GM18867 (cell line): ENCODE measurements around the gene PLEKHO2.

Experiments
- ATAC-seq: cut with Tn5 transposase; IDR thresholded peaks from one replicate; pipeline ENCODE4 v1.9.1; 2021; ENCODE audit warnings: mild to moderate bottlenecking, moderate library complexity; ENCODE audit not compliant: unreplicated experiment

The PLEKHO2 gene

DNA sequence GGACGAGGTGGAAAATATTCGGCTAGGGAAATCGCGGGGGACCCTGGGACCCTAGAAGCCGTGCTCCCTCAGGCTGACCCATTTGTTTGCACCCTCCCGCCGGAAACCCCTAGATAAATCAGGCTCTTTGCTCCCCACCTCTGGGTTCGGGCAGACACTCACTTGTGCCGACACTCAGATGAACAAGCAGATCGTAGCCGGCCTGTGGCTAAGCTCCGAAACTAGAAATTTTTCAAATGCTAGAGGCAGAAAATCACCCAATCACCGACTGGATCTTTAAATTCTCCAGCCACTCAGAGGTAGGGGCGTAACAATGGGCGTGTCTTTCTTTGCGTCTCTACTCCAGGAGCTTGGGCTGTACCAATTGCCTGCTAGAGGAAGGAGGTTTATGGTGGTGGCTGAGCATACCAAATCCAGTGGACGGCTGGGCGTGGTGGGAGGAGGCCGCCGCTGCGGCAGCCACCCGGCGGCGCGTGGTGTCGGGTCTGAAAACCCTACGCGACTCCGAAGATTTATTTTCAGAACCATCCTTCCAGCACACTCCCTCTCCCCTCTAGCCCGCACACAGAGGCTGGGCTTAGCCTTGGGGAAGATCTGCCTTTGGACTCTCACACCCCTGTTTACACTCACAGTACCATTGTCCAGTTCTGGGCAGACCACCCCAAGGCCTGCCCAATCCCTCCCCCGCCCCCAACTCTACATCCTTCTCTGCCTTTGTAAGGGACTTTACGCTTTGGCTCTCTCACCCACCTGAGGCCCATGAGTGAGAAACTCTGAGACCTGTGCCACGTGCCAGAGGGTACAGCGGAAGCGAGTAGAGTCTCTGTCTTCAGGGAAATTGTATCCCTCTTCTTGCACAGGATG is 16.1 kb upstream of the PLEKHO2 start, which contains the start of gene PIF1:
PIF1 (minus strand) TSS at position 217 of the 864 bp plus-strand sequence. CDS start 1,312 bp downstream, outside the sequence.
- ATAC-seq = peak; percentile 73

DNA sequence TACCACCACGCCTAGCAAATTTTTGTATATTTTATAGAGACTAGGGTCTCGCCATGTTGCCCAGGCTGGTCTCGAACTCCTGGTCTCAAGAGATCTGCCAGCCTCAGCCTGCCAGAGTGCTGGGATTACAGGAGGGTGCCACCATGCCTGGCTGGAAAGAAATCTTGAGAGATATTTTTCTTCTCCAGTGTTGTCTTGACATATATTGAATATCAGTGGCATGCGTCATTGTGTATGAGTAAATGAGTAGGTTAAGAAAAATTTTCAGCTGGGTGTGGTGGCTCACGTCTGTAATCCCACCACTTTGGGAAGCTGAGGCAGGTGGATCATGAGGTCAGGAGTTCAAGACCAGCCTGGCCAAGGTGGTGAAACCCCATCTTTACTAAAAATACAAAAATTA is 12.7 kb upstream of the PLEKHO2 start:
- ATAC-seq = no peak

DNA sequence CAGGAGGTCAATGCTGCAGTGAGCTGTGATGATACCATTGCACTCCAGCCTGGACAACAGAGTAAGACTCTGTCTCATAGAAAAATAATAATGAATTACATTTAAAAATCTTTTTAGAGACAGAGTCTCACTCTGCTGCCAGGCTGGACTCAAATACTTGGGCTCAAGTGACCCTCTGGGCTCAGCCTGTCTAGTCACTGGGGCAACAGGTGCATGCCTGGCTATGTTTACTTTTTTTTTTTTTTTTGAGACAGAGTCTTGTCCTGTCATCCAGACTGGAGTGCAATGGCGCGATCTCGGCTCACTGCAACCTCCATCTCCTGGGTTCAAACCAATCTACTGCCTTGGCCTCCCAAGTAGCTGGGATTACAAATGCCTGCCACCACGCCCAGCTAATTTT is 8.0 kb upstream of the PLEKHO2 start:
- ATAC-seq = no peak

DNA sequence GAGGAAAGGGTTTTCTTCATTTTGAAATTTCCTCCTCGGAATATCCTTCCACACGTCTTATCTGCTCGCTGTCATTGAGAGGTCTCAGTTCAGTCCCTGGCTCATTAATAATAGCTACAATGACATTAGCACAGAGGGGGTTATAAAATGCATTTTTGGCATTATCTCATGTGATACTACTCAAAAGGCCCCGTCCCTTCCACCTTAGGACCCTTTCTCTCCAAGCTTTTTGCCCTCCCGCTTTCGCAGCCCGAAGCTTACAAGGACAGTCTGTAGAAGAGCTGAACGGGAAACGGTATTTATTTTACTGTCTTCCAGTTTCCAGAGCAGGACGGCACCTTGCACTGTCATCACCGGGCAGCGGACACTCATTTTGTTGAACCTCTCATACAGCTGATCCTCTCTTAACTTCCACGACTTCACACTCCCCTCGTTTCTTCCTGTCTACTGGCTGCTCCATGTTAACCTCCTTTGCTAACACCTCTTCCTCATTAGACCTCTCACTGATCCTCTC is 5.6 kb upstream of the PLEKHO2 start:
- no peak for ATAC-seq

DNA sequence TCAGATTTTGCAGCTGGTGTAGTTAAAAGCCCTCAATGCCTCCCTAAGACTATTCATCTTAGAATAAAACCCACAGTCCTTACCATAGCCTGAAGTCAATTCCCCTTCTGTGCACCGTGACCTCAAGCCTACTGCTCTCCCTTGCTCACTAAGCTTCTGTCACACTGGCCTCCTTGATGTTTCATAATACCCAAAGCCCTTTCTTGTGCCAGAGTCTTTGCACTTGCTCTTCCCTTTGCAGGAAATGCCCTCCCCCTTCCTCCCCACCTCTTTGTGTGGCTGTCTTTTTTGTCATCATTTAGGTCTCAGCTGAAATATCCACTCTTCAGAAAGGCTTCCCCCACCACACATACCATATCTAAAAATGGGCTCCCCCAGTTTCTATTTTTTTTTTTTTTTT is 4.2 kb upstream of the PLEKHO2 start:
- no peak for ATAC-seq

DNA sequence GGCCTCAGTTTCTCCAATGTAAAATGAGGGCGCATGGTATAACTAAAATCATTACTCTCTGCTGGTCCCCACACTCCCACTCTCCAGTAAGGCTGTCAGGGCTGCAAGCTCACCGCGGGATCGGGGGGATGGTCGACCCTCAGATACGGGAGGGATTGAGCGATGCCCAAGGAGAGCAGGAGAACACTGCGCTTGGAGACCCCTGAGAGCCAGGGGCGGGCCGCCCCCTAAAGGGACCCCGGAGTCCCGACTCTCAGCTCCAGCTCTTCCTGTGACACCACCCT is 713 bp upstream of the PLEKHO2 start:
- ATAC-seq = no peak

DNA sequence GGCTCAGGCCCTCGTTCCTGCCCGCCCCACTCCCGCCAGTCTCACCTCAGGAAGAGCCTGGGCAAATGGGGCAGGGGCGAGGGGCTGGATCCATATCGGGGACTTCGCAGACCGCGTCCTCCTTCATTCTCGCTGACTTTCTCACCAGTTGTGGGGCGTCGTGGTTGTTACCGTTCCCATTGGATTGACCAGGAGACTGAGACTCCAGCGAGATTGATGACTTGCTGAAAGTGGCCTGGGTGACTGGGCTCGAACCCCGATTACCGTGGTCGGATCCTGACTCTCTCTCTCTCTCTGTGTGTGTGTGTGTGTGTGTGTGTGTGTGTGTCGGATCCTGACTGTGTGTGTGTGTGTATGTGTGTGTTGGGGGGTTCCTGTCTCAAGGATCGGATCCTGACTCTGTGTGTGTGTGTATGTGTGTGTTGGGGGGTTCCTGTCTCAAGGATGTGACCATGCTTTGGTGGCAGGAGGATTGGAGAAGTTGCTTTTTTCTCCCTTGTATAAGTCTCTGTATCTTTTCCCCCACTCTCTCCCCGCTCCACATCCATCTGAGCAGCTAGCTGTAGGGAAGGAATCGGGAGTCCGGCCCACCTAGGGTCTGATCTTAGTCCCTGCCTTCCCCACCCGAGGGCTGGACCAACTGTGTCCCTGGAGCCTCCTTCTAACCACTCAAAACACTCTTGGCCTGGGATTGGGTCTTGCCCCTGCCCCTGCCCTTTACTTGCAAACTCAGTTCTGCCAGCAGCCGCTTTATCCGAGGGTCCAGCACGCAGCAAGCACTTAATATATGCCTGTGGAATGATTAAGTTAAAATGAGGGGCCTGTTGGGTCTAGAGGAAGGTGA is 603 bp downstream of the PLEKHO2 start:
- no peak for ATAC-seq

DNA sequence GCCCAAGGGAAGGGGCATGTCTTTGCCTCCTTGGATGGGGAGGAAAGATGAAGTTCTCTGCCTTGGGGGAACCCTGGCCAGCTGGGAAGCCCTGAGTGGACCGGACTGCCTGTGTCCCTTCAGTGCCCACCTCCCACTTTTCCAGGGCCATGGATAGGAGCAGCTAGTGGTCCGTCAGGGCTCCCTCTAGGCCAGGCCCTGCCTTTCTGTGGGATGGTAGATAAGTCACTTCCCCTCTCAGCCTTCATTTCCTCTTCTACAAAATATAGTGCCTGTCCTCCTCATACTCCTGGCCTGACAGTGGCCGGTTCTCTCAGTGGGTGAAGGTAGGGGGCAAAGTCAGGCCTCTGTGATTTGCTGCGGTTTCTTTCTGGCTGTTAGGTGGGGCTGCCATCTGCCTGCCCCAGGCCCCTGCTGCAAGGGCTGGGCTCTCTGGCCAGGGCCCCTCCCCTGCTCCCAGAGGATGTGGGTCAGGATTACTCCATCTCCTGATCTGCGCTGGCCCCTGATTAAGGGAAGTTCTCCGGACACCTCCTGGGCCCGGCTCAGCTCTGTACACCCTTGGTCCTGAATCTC is 1.4 kb downstream of the PLEKHO2 start:
- ATAC-seq = no peak

DNA sequence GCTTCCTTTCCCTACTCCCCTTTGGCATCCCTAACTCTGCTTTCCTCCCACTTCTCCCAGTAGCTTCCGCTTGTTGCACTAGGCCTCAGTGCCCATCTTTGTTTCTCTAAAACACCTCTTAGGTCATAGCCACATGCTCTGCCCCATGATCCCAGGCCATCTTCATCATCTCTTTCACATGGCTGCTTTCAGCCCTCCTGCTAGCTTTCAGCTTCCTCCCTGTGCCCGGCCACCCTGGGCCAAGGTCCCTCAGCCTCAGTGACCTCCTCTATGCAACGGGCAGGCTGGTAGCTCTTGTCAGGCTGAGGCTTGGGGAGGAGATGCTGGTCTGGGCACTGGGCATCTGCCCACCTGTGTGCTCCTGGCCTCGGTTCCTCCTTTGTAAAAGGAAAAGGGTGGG is 2.3 kb downstream of the PLEKHO2 start:
- ATAC-seq = no peak

DNA sequence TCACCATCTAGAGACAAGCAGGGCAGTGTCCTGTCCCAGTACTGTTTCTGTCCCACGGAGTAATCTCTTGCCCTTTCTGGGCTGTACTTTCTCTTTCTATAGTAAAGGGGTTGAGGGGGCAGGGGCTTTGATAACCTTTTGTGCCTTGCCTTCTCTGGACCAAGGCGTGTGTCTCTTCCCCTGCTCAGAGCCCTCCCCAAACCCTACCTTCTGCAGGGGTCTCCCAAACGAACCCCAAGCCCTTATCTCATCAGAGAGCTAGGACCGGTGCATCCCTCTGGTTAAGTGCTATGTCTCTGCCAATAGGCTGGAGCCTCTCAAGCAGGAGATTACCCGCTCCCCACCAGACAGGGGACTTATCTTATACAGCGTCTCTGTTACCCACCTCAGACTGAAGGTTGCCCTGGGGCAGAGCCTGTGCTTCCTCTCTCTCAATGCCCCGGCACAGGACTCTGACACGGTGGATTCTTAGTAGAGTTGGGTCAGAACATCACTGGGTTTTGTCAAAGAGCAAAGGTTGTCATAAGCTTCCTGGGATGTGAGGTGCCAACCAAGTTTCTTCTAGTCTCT is 2.9 kb downstream of the PLEKHO2 start:
- ATAC-seq = no peak

DNA sequence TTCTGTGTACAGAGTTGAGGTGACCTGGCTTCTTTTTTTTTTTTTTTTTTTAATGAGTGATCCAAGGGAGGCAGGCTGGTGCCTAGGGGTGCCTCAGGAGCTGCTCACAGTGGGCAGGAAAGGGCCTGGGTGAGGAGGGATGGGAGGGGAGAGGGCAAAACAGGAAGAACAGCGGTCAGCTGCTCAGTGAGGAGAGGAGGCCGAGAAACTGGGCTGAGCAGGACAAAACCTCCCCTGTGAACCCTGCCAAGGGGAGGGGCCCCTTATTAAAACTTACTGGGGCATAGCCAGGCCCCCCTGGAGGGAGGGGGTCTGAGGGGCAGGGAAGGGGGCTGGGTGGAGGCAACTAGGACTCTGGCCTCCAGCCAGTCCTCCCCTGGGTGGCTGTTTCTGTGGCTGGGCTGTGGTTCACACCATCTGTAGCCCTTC is 3.5 kb downstream of the PLEKHO2 start:
- ATAC-seq = no peak

DNA sequence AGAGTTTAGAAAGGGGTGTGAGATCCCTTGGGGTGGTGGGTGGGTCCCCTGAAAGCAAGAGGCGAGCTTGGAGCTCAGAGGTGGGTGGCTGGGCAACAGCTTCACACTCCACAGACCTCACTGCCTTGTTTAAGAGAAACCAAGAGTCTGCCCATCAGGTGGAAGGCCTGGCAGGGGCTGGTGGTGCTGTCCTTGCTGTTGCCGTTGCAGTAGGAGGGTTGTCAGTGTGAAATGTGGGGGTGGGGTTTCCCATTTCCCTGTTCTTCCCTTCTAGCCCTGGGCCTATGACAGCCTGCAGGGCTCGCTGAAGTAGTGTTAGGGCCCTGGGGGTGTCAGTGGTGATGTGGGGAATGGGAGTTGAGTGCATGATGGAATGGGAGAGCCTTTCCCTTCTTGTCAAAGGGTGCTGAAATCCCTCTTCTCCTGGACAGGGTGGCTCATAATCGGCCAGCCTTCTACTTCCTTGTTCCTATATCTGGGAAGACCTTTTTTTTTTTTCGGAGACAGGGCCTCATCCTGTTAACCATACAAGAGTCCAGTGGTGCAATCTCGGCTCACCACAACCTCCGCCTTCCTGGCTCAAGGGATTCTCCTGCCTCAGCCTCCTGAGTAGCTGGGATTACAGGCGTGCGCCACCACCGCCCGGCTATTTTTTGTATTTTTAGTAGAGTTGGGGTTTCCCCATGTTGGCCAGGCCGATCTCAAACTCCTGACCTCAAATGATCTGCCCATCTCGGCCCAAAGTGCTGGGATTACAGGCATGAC is 4.3 kb downstream of the PLEKHO2 start:
- no peak for ATAC-seq

DNA sequence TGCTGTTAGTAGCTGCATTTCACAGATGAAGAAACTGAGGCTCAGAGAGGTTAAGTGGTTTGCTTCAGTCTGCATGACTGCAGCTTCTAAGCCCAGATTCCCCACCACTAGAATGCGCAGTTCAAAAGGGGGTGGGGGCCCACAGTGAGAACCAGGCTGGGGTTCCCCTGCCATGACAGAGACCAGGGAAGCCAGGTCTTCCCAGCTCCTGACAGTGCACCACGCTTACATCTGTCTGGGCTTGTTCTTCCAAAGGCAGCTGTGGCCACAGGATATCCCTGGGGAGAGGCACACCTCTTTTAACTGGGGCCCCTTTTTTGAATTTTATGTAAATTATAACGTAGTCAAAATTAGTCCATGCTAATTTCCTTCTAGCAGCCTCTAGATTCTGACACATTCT is 5.3 kb downstream of the PLEKHO2 start:
- ATAC-seq = no peak

DNA sequence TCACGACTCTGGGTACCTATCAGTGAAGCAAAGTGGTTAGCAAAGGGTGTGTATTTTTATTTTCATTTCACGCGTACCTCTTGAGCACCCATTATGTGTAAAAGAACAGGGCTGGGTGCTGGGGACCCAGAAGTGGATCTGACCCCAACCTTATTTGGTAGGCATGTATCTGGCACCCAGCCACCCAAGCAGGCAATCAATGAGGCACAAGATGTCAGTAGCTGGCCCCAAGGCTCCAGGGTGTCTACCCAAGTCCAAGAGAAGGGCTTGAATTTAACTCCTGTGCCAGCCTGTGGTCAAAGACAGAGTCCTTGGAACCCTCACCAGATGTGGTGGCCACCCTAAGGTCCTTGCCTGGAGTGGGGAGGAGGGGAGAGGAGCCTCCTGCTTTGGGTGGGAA is 5.7 kb downstream of the PLEKHO2 start:
- no peak for ATAC-seq

DNA sequence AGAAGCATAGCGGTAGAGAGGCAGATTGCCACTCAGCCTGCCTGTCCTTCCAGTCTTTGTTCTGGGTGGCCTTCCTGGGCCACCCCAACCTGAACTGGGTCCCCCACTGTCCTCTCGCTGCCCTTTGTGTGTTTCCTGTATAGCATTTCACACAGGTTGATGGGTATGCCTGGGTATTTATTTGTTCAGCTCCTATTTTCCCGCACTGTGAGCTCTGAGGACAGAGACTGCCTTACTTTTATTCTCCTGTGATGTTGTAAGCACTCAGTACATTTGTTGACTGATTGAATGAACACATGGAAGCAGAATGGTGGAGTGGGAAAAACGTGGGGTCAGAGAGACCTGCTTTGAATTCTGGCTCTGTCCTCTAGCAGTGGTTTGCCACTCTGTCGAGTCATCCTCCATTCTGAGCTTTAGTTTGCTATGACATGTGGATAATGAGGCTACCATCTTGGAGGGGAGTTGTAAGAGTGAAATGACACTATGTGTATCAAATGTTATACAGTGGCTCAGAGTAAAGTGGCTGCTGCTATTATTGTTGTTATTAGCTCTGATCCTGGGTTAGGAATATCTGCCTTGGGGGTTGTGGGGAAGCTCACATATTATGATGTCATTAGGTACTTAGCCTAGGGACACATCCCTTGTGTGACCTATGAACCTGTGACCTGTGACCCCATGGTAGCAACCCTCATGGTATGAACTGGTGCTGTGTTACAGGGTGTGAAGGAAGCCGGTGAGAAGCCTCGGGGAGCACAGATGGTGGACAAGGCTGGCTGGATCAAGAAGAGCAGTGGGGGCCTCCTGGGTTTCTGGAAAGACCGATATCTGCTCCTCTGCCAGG is 6.4 kb downstream of the PLEKHO2 start:
- ATAC-seq = no peak

DNA sequence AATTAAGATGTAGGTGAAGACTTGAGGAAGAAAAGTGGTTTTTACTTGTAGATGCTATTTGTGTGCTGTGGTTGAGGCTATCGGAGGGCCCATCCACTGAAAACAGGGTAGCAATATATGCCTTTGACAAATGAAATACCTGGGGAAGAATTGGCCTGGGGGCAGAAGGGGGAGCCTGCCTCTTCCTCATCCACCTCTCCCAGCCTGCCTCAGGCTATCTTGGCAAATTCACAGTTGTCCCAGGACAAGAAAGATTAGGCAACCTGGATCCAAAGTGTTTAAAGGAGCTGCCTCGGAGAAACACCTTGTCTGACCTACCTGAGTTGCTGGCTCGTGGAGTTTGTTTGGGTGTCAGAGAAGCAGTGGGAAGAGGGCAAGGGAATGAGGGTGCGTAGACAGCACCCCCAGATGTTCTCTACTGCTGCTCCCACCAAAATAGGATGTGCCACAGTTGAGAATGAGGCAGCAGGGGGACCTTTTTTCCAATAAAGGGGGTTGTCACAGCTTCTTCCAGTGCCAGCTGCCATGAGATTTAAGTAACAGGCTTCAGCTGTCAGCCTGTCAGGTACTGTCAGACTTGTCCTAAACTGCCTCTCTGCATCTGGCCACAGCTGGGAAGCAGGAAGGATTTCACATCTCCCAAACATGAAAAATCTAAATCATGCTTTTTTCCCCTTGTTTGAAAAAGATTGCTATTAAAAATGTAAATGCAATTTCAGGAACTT is 9.2 kb downstream of the PLEKHO2 start:
- no peak for ATAC-seq

DNA sequence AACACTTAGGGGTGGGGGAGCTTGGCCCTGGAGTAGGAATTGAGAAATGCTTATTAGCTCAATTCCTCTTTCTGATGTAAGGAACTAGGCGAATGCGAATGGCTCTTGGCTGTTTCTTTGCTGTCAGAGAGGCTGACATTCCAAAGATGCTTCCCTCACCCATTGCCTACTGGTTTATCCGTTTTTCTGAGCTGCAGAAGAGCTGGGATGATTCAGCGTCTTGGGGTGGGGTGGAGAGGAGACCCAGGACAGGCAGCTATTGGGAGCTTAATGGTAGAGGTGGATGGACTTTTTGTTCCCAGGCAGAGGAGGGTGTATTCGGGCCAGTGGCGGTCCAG is 9.8 kb downstream of the PLEKHO2 start:
- no peak for ATAC-seq

DNA sequence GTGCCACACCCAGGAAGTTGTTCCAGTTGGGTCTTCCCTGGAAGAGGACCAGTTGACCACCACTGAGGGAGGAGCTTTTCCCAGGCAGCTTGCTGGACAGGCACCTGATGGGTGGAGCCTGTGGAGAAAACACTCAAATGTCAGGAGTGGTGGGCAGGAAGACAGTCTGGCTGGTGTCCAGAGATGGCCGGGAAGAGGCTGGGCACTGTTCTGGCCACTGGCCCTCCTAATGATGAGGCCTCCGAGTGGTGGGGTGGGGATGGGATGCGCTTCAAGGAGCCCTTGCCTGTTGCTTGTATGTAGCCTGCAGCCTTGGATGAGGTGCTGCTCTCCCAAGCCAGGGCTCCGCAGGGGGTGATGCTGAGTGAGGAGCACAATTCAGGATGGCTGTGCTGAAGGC is 12.3 kb downstream of the PLEKHO2 start:
- ATAC-seq = no peak

DNA sequence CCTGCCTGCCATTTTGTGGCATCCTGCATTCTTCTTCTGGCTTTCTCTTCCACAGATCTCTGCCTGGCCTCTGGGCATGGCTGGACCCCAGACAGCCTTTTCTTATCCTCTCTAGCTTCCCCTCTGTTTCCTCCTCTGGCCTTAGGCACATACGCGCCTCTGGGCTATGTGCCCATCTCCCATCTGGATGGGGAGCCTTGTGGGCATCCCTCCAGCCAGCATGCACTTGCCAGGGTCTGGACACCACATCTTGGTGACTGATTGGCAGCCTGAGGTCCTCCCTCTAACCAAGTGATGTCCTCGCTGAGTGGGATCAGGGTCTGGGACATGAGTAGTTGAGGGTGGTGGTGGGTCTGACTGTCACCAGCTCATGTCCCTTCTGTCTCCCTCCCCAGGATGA is 12.8 kb downstream of the PLEKHO2 start:
- no peak for ATAC-seq
